ENCODE measurements around the gene KEAP1.

The KEAP1 gene

DNA sequence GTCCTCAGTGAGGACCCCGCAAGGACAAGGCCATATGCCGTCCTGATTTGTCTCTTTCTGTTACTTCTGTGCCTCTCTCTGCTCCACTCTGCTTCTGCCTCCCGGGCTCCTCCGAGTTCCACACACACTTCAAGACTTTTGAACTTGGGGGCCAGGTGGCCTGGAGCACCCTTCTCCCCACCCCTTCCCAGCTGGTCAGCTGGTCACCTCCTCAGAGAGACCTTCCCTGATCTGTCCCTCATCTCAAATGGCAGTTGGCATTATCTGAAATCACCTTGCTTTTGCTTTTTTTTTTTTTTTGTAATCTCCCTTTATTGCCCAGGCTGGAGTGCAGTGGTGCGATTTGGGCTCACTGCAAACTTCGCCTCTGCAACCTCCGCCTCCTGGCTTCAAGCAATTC is 16.3 kb upstream of the KEAP1 start:
- H3K27me3 ChIP-seq (ENCODE audit: insufficient read depth, low read depth, severe bottlenecking) = no peaks in the 10 kb centered on the region
- no peak for DNase-seq
- no peaks in the 10 kb centered on the region for H3K9me3 ChIP-seq (ENCODE audit: severe bottlenecking)
- no peak overlapping the region for H3K4me3 ChIP-seq (ENCODE audit: low read depth, low read length)
- TF ChIP-seq, protein P1, sequence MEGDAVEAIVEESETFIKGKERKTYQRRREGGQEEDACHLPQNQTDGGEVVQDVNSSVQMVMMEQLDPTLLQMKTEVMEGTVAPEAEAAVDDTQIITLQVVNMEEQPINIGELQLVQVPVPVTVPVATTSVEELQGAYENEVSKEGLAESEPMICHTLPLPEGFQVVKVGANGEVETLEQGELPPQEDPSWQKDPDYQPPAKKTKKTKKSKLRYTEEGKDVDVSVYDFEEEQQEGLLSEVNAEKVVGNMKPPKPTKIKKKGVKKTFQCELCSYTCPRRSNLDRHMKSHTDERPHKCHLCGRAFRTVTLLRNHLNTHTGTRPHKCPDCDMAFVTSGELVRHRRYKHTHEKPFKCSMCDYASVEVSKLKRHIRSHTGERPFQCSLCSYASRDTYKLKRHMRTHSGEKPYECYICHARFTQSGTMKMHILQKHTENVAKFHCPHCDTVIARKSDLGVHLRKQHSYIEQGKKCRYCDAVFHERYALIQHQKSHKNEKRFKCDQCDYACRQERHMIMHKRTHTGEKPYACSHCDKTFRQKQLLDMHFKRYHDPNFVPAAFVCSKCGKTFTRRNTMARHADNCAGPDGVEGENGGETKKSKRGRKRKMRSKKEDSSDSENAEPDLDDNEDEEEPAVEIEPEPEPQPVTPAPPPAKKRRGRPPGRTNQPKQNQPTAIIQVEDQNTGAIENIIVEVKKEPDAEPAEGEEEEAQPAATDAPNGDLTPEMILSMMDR (IDR thresholded peaks at IDR 0.05; ENCODE audit: low read depth, low read length) = no peak
- no peak overlapping the region for H3K27ac ChIP-seq
- H3K36me3 ChIP-seq = no peaks in the 10 kb centered on the region

DNA sequence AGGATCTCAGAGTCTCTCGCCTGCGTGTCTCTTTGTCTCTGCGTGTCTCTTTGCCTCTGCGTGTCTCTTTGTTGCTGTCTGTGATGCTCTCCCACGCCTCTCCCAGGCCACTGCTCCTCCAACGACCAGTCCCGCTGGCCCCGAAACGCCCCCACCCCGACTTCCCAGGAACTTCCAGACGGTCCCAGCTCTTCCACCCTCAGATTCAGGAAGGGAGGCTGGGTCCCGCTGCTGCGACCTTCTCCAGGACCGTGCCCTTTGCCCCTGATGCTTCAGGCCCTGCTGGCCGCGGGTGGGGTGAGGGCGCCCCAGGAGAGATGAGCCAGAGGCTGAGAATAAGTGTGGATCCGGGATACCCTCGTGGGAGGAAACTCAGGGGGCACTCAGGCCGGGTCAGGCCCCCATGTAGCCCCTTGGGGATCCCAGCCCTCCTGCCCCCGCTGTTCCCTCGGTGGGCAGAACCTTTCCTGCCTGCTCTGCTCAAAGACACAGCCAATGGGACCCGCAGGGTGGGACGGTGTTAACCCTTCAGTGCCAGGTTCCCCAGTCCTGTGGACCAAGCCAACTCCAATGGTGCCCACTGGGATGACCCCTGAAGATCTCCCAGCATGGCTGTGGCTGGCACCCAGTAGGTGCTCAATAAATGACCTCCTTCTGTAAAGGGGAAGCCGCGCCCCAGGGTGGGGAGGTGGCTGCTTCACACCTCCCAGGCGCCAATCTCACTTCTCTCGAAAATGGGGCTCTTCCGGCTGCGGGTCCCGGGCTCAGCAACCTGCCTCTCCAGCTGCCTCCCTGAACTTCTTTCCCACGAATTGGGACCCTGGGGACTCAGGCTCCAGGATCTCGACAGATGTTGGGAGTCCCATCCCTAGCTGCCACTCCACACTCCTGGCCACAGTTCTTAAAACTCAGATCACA is 15.5 kb upstream of the KEAP1 start:
- DNase-seq = no peak
- Histone ChIP-seq H3K36me3 (no peaks in the 10 kb centered on the region), H3K27ac (no peak overlapping the region), H3K4me3 (ENCODE audit: low read depth, low read length) (no peak overlapping the region), H3K27me3 (ENCODE audit: insufficient read depth, low read depth, severe bottlenecking) (no peaks in the 10 kb centered on the region), H3K9me3 (ENCODE audit: severe bottlenecking) (no peaks in the 10 kb centered on the region)
- TF ChIP-seq, protein P1 (IDR thresholded peaks at IDR 0.05; ENCODE audit: low read depth, low read length) = no peak

DNA sequence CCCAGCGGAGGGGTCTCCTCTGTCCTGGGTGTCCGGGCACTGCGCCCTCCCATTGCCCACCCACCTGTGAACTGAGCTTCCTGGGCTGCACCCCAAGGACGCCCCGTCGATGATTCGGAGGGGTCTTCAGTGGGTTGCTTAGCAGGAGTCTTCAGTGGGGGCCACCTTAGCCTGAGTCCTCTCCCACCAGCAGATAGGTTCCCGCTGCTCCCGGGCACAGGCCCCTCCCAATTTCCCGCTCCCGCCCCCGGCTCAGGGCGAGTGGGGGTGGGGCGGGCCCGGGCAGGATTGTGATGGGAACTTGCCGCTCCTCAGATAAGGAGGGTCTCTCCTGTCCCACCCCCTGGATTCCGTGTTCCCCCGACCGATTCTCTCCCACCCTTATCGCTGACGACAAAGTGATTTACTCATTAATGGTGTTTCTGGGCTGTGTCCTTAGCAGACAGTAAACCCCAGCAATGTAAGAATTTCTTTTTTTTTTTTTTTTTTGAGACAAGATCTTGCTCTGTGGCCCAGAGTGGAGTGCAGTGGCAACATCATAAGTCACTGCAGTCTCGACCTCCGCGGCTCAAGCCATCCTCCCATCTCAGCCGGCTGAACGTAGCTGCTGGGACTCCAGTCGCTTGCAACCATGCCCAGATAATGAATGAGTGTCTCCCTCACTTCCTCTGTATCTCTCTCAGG is 14.7 kb upstream of the KEAP1 start:
- H3K4me3 ChIP-seq (ENCODE audit: low read depth, low read length) = no peak overlapping the region
- DNase-seq = no peak
- no peak overlapping the region for H3K27ac ChIP-seq
- no peaks in the 10 kb centered on the region for H3K9me3 ChIP-seq (ENCODE audit: severe bottlenecking)
- no peaks in the 10 kb centered on the region for H3K36me3 ChIP-seq
- no peaks in the 10 kb centered on the region for H3K27me3 ChIP-seq (ENCODE audit: insufficient read depth, low read depth, severe bottlenecking)
- TF ChIP-seq, protein P1 (IDR thresholded peaks at IDR 0.05; ENCODE audit: low read depth, low read length) = no peak

DNA sequence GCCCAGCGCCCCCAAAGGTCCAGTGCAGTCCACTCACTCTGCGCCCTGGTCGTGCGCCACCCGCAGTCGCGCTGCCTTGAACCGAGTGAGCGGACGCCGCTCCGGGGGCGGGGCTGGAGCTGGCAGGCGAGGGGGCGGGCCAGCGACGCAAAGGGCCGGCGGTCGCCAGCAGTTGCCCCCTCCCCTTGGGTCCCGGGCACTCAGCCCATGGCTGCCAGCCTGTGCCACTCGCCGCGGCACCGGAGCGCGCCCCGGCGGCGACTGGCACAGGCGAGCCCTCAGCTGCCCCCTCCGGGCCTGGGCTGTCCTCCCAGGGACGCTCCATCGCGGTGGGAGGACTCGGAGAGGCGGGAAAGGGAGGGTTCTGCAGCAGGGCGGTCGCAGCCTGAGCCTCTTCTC is 14.2 kb upstream of the KEAP1 start, which contains the start of gene S1PR5:
S1PR5 (minus strand) TSS at position 87 of the 399 bp plus-strand sequence. CDS start 2,436 bp downstream, outside the sequence.
- no peaks in the 10 kb centered on the region for H3K27me3 ChIP-seq (ENCODE audit: insufficient read depth, low read depth, severe bottlenecking)
- no peak for DNase-seq

DNA sequence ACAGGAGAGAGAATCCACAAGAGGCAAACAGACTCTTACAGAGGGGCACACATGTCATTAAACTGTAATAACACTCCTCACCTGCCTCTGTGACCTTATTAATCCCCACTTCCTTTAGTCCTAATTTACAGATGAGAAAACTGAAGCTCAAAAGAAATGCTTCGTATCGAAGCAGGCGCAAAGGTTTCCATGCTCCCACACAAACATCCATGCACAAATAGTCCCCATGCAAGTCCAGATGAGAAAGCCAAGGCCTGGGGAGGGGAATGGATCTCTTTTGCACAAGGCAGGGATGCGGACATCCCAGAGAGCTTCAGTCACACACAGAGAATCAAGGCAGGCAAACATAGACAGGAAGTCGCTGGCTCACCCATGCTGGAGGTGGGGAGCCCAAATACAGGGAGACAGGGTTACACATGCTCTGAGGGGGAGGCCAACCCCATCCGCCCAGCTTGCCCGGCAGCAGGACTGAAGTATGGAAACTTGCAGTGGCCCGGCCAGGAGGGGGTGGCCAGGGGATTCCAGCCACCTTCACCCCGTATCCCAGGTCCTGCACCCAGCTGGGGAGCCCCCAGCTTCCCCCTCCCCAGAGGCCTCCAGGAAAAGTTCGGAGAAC is 13.6 kb upstream of the KEAP1 start:
- Histone ChIP-seq H3K4me3 (ENCODE audit: low read depth, low read length) (no peak overlapping the region), H3K27me3 (ENCODE audit: insufficient read depth, low read depth, severe bottlenecking) (no peaks in the 10 kb centered on the region), H3K36me3 (no peaks in the 10 kb centered on the region), H3K27ac (no peak overlapping the region), H3K9me3 (ENCODE audit: severe bottlenecking) (no peaks in the 10 kb centered on the region)
- TF ChIP-seq, protein P1 (IDR thresholded peaks at IDR 0.05; ENCODE audit: low read depth, low read length) = no peak
- DNase-seq = no peak

More for the DNA sequence above, 14.2 kb upstream of the KEAP1 start, which contains the start of gene S1PR5:
- Histone ChIP-seq H3K36me3 (no peaks in the 10 kb centered on the region), H3K4me3 (ENCODE audit: low read depth, low read length) (no peak within 1 kb of the TSS), H3K9me3 (ENCODE audit: severe bottlenecking) (no peaks in the 10 kb centered on the region), H3K27ac (no peak within 1 kb of the TSS)
- TF ChIP-seq, protein P1 (IDR thresholded peaks at IDR 0.05; ENCODE audit: low read depth, low read length) = no peak

All from WERI-Rb-1 (cell line).